Skin epidermis (tissue), 12 donors: ENCODE data around the gene ATG9A.

Experiments
- H3K27ac ChIP-seq, 21 experiments: fragments of 200-600 bp; sonication (generic) in 11 of 21; one replicate each; pipeline ENCODE4 v1.5.0; 2020; ENCODE audit warnings: mild to moderate bottlenecking in 3 of 21, inconsistent platforms in 2 of 21, moderate library complexity in 2 of 21
- H3K4me3 ChIP-seq, 7 experiments: fragments of 200-600 bp; sonication (generic) in 2 of 7; one replicate each; pipeline ENCODE4 v1.5.0; 2020; ENCODE audit warnings: inconsistent platforms in 2 of 7, mild to moderate bottlenecking in 2 of 7, moderate library complexity in 1 of 7

The ATG9A gene

GRCh38 chr2:219253753-219254589 lies 24.5 kb upstream of the ATG9A start, which contains the start of gene TUBA4A:
TSS of gene TUBA4A (minus strand) at chr2:219253918. CDS start at chr2:219253858, 60 bp downstream.
- Histone ChIP-seq H3K4me3 (peak within 1 kb of the TSS; percentile 50 to 79 (median 67)), H3K27ac (peak within 1 kb of the TSS; percentile 50 to 98 (median 87))

GRCh38 chr2:219252900-219253752 lies 23.7 kb upstream of the ATG9A start, which contains the start of gene TUBA4B:
TSS of gene TUBA4B (plus strand) at chr2:219253243. CDS start at chr2:219253408, 165 bp downstream.
- Histone ChIP-seq H3K27ac (peak within 1 kb of the TSS; percentile 50 to 98 (median 87)), H3K4me3 (peak within 1 kb of the TSS; percentile 50 to 79 (median 67))

- peak overlapping the region; percentile 43 to 98 (median 87) for H3K27ac ChIP-seq
Measured at GRCh38 chr2:219252570-219252899, 23.1 kb upstream of the ATG9A start.

GRCh38 chr2:219252084-219252483 lies 22.6 kb upstream of the ATG9A start:
- Histone ChIP-seq H3K27ac (peak overlapping the region in 20 of 21 experiments; percentile 76 to 98 (median 88)), H3K4me3 (peak overlapping the region; percentile 50 to 79 (median 67))

More at GRCh38 chr2:219252570-219252899, 23.1 kb upstream of the ATG9A start:
- H3K4me3 ChIP-seq = peak overlapping the region; percentile 50 to 79 (median 67)

- Histone ChIP-seq H3K4me3 (peak overlapping the region; percentile 50 to 79 (median 67)), H3K27ac (peak overlapping the region in 16 of 21 experiments; percentile 10 to 98 (median 90))
Measured at GRCh38 chr2:219251656-219252055, 22.2 kb upstream of the ATG9A start.

- peak overlapping the region; percentile 15 to 98 (median 82) for H3K27ac ChIP-seq
- H3K4me3 ChIP-seq = peak overlapping the region in 5 of 7 experiments; percentile 2 to 75 (median 20)
Measured at GRCh38 chr2:219250049-219250781, 20.8 kb upstream of the ATG9A start.

GRCh38 chr2:219249203-219249980 lies 20.0 kb upstream of the ATG9A start:
- Histone ChIP-seq H3K4me3 (peak overlapping the region in 6 of 7 experiments; percentile 2 to 75 (median 16)), H3K27ac (peak overlapping the region in 20 of 21 experiments; percentile 57 to 98 (median 86))

GRCh38 chr2:219248845-219249202 lies 19.4 kb upstream of the ATG9A start:
- Histone ChIP-seq H3K27ac (peak overlapping the region in 20 of 21 experiments; percentile 57 to 98 (median 86)), H3K4me3 (peak overlapping the region in 3 of 7 experiments; percentile 8 to 24 (median 20))

GRCh38 chr2:219247678-219248642 lies 18.5 kb upstream of the ATG9A start:
- Histone ChIP-seq H3K4me3 (no peak overlapping the region), H3K27ac (peak overlapping the region in 20 of 21 experiments; percentile 57 to 98 (median 86))

- Histone ChIP-seq H3K27ac (peak overlapping the region in 17 of 21 experiments; percentile 33 to 98 (median 91)), H3K4me3 (no peak overlapping the region)
Measured at GRCh38 chr2:219246559-219246958, 17.1 kb upstream of the ATG9A start.

- peak overlapping the region; percentile 71 to 99 (median 93) for H3K27ac ChIP-seq
Measured at GRCh38 chr2:219245899-219246230, 16.4 kb upstream of the ATG9A start.

GRCh38 chr2:219245148-219245898 lies 15.9 kb upstream of the ATG9A start, which contains the start of the genes GLB1L and STK16:
TSS of gene GLB1L (minus strand) at chr2:219245444. CDS start at chr2:219243573, 1,871 bp downstream.
TSS of gene STK16 (plus strand) at chr2:219245479. CDS start at chr2:219246000, 521 bp downstream.
- Histone ChIP-seq H3K27ac (peak within 1 kb of the TSS; percentile 71 to 99 (median 93)), H3K4me3 (peak within 1 kb of the TSS; percentile 66 to 92 (median 76))

More at GRCh38 chr2:219245899-219246230, 16.4 kb upstream of the ATG9A start:
- peak overlapping the region; percentile 66 to 92 (median 76) for H3K4me3 ChIP-seq

- Histone ChIP-seq H3K4me3 (peak overlapping the region; percentile 66 to 92 (median 76)), H3K27ac (peak overlapping the region; percentile 20 to 99 (median 93))
Measured at GRCh38 chr2:219244789-219245147, 15.3 kb upstream of the ATG9A start.

- Histone ChIP-seq H3K4me3 (peak overlapping the region in 5 of 7 experiments; percentile 10 to 27 (median 13)), H3K27ac (peak overlapping the region in 7 of 21 experiments; percentile 4 to 63 (median 28))
Measured at GRCh38 chr2:219243291-219243761, 13.9 kb upstream of the ATG9A start.

- Histone ChIP-seq H3K27ac (no peak overlapping the region), H3K4me3 (no peak overlapping the region)
Measured at GRCh38 chr2:219234331-219234730, 4.9 kb upstream of the ATG9A start.

GRCh38 chr2:219230059-219230540 lies 664 bp upstream of the ATG9A start:
- peak overlapping the region; percentile 54 to 96 (median 94) for H3K27ac ChIP-seq
- H3K4me3 ChIP-seq = peak overlapping the region; percentile 60 to 87 (median 75)
